Parathyroid adenoma (tissue), 2 donors: ENCODE data around the gene PRKCQ.

Experiments used
- H2AFZ ChIP-seq: fragments of 300-600 bp; sonication (generic); one replicate; pipeline ENCODE4 v1.7.0; 2017; ENCODE audit warnings: antibody characterized with exemption, mild to moderate bottlenecking
- H3K27ac ChIP-seq: fragments of 300-600 bp; sonication (generic); one replicate; pipeline ENCODE4 v1.7.0; 2017
- H3K27me3 ChIP-seq: fragments of 300-600 bp; sonication (generic); one replicate; pipeline ENCODE4 v1.7.0; 2017; ENCODE audit warnings: low read length; ENCODE audit not compliant: control insufficient read depth, insufficient read depth
- H3K36me3 ChIP-seq: fragments of 300-600 bp; sonication (generic); one replicate; pipeline ENCODE4 v1.7.0; 2017; ENCODE audit warnings: low read length; ENCODE audit not compliant: control insufficient read depth, insufficient read depth
- H3K4me1 ChIP-seq: fragments of 300-600 bp; sonication (generic); one replicate; pipeline ENCODE4 v1.7.0; 2017; ENCODE audit warnings: control low read depth
- H3K4me2 ChIP-seq: fragments of 300-600 bp; sonication (generic); one replicate; pipeline ENCODE4 v1.7.0; 2017; ENCODE audit warnings: low read length
- H3K4me3 ChIP-seq: fragments of 300-600 bp; sonication (generic); one replicate; pipeline ENCODE4 v1.7.0; 2017; ENCODE audit warnings: low read depth, low read length
- H3K79me2 ChIP-seq: fragments of 300-600 bp; sonication (generic); one replicate; pipeline ENCODE4 v1.7.0; 2017; ENCODE audit warnings: control low read depth
- H3K9ac ChIP-seq: fragments of 300-600 bp; sonication (generic); one replicate; pipeline ENCODE4 v1.7.0; 2017; ENCODE audit warnings: mild to moderate bottlenecking
- H3K9me3 ChIP-seq: fragments of 300-600 bp; sonication (generic); one replicate; pipeline ENCODE4 v1.7.0; 2017; ENCODE audit warnings: low read length; ENCODE audit not compliant: control insufficient read depth
- CTCF ChIP-seq: fragments of 300-600 bp; sonication (generic); IDR thresholded peaks from one replicate; pipeline ENCODE4 v1.7.0; 2017; ENCODE audit warnings: antibody characterized with exemption, mild to moderate bottlenecking
- donor health status: primary hyperparathyroidism.

The PRKCQ gene

GRCh38 chr10:6423413-6424170 lies 156.5 kb downstream of the PRKCQ start:
- no peaks in the 10 kb centered on the region for H3K36me3 ChIP-seq
- H3K4me2 ChIP-seq, result no peak overlapping the region
- H3K9me3 ChIP-seq, result no peaks in the 10 kb centered on the region
- no peaks in the 10 kb centered on the region for H3K4me1 ChIP-seq
- TF ChIP-seq CTCF, result no peak
- H3K27ac ChIP-seq, result no peak overlapping the region
- H3K9ac ChIP-seq, result no peak overlapping the region
- H2AFZ ChIP-seq, result no peak overlapping the region
- H3K27me3 ChIP-seq, result no peaks in the 10 kb centered on the region
- H3K79me2 ChIP-seq, result no peaks in the 10 kb centered on the region
- no peak overlapping the region for H3K4me3 ChIP-seq

- no peak for TF ChIP-seq CTCF
Measured at GRCh38 chr10:6423004-6423403, 157.1 kb downstream of the PRKCQ start.

GRCh38 chr10:6418613-6419216 lies 161.4 kb downstream of the PRKCQ start:
- no peak overlapping the region for H3K4me2 ChIP-seq
- no peaks in the 10 kb centered on the region for H3K36me3 ChIP-seq
- no peaks in the 10 kb centered on the region for H3K79me2 ChIP-seq
- H3K9ac ChIP-seq, result no peak overlapping the region
- TF ChIP-seq CTCF, result no peak
- no peak overlapping the region for H2AFZ ChIP-seq
- H3K9me3 ChIP-seq, result no peaks in the 10 kb centered on the region
- no peak overlapping the region for H3K4me3 ChIP-seq
- H3K27me3 ChIP-seq, result no peaks in the 10 kb centered on the region
- no peak overlapping the region for H3K27ac ChIP-seq
- H3K4me1 ChIP-seq, result no peaks in the 10 kb centered on the region

More at GRCh38 chr10:6423004-6423403, 157.1 kb downstream of the PRKCQ start:
- Histone ChIP-seq H3K4me2 (no peak overlapping the region), H3K9ac (no peak overlapping the region), H3K4me3 (no peak overlapping the region), H3K27ac (no peak overlapping the region), H3K9me3 (no peaks in the 10 kb centered on the region), H3K27me3 (no peaks in the 10 kb centered on the region), H3K79me2 (no peaks in the 10 kb centered on the region), H2AFZ (no peak overlapping the region), H3K36me3 (no peaks in the 10 kb centered on the region), H3K4me1 (no peaks in the 10 kb centered on the region)

DNA sequence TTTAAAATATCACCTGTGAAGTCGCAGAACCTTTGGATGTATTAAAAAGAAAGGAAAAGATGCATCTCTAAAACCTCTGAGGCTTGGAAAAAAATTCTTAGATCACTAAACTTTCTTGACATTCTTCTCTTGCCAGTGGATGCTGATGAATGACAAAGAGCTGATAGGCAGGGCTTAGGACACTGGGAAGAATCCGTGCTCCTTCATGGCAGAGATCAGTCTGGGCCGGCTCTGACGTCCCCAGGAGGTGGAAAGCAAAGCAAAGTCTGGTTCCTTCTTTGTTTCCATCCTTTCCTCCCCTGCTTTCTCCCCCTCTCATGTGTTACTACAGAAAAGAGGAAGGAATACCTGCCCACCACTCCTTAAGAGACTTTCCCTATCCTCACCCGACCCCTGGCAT lies 161.9 kb downstream of the PRKCQ start:
- Histone ChIP-seq H3K9ac (no peak overlapping the region), H3K4me3 (no peak overlapping the region), H3K4me2 (no peak overlapping the region), H3K79me2 (no peaks in the 10 kb centered on the region), H3K36me3 (no peaks in the 10 kb centered on the region), H3K27ac (no peak overlapping the region), H3K27me3 (no peaks in the 10 kb centered on the region), H3K4me1 (no peaks in the 10 kb centered on the region), H3K9me3 (no peaks in the 10 kb centered on the region), H2AFZ (no peak overlapping the region)
- TF ChIP-seq CTCF, result no peak
